HepG2 (cell line): ENCODE results near the gene KCNIP3. TPM values are rescaled to one million over a fixed set of nuclear protein-coding genes. Genes with fewer than 3 reads are reported as not detected.

Experiments
- DPF2 ChIP-seq: sonication (generic); formaldehyde crosslinking; IDR thresholded peaks from 2 replicates; pipeline ENCODE4 v1.4.0; 2020; ENCODE audit warnings: mild to moderate bottlenecking, low read depth, missing genetic modification reagents, borderline replicate concordance
- FLYWCH1 ChIP-seq: sonication (generic); formaldehyde crosslinking; IDR thresholded peaks from 2 replicates; pipeline ENCODE4 v1.8.1; 2023; ENCODE audit warnings: mild to moderate bottlenecking, missing genetic modification reagents
- FOXC1 ChIP-seq: sonication (generic); formaldehyde crosslinking; IDR thresholded peaks from 2 replicates; pipeline ENCODE4 v1.8.0; 2022; ENCODE audit warnings: mild to moderate bottlenecking, missing genetic modification reagents, borderline replicate concordance
- FOXP1 ChIP-seq, 2 experiments: fragments of 450-650 bp in 1 of 2; IDR thresholded peaks; 2 replicates each; pipeline ENCODE4 v1.6.1; 2017 to 2018; ENCODE audit warnings: antibody characterized with exemption in 1 of 2
- IRF2 ChIP-seq: IDR thresholded peaks from 2 replicates; pipeline ENCODE4 v1.6.1; 2018; ENCODE audit warnings: missing genetic modification reagents, missing compliant biosample characterization
- MEIS2 ChIP-seq: sonication (generic); formaldehyde crosslinking; IDR thresholded peaks from 2 replicates; pipeline ENCODE4 v1.9.0; 2021; ENCODE audit warnings: mild to moderate bottlenecking, missing genetic modification reagents
- MTA1 ChIP-seq: sonication (generic); formaldehyde crosslinking; IDR thresholded peaks from 2 replicates; pipeline ENCODE4 v1.4.0; 2020; ENCODE audit warnings: missing genetic modification reagents, mild to moderate bottlenecking, borderline replicate concordance
- MXI1 ChIP-seq: IDR thresholded peaks from 3 replicates; pipeline ENCODE4 v1.6.1; 2012; ENCODE audit warnings: low read depth, low read length, inconsistent platforms, borderline replicate concordance
- MYC ChIP-seq: sonication (generic); formaldehyde crosslinking; IDR thresholded peaks from 2 replicates; pipeline ENCODE4 v1.9.0; 2021; ENCODE audit warnings: missing genetic modification reagents, borderline replicate concordance
- NAIF1 ChIP-seq: sonication (generic); formaldehyde crosslinking; IDR thresholded peaks from 2 replicates; pipeline ENCODE4 v1.5.0; 2020; ENCODE audit warnings: mild to moderate bottlenecking, missing genetic modification reagents, borderline replicate concordance
- NCOA1 ChIP-seq: sonication (generic); formaldehyde crosslinking; IDR thresholded peaks from 2 replicates; pipeline ENCODE4 v1.9.0; 2021; ENCODE audit warnings: missing genetic modification reagents
- NFKB2 ChIP-seq: sonication (generic); formaldehyde crosslinking; IDR thresholded peaks from 2 replicates; pipeline ENCODE4 v1.4.0; 2020; ENCODE audit warnings: missing genetic modification reagents, borderline replicate concordance
- NR2F6 ChIP-seq, 2 experiments: IDR thresholded peaks; 2 replicates each; pipeline ENCODE4 v1.6.1; 2016; ENCODE audit warnings: antibody characterized with exemption in 1 of 2, mild to moderate bottlenecking in 1 of 2
- RXRA ChIP-seq: sonication (generic); formaldehyde crosslinking; IDR thresholded peaks from 2 replicates; pipeline ENCODE4 v1.5.1; 2020; ENCODE audit warnings: missing genetic modification reagents
- SAP130 ChIP-seq: IDR thresholded peaks from 2 replicates; pipeline ENCODE4 v1.6.1; 2016; ENCODE audit warnings: low read depth
- SKI ChIP-seq: fragments of 450-650 bp; IDR thresholded peaks from one replicate; pipeline ENCODE4 v1.6.1; 2018; ENCODE audit warnings: mild to moderate bottlenecking; ENCODE audit not compliant: partially characterized antibody
- ZNF281 ChIP-seq: sonication (generic); formaldehyde crosslinking; IDR thresholded peaks from 2 replicates; pipeline ENCODE4 v1.4.0; 2020; ENCODE audit warnings: missing genetic modification reagents, borderline replicate concordance
- ZNF337 ChIP-seq: sonication (generic); formaldehyde crosslinking; IDR thresholded peaks from 2 replicates; pipeline ENCODE4 v1.5.1; 2020; ENCODE audit warnings: missing genetic modification reagents, low read depth, mild to moderate bottlenecking, borderline replicate concordance
- ZNF546 ChIP-seq: sonication (generic); formaldehyde crosslinking; conservative IDR thresholded peaks from 2 replicates; pipeline ENCODE4 v1.8.1; 2023; ENCODE audit warnings: mild to moderate bottlenecking, missing genetic modification reagents
- ZNF563 ChIP-seq: sonication (generic); formaldehyde crosslinking; IDR thresholded peaks from 2 replicates; pipeline ENCODE4 v1.8.0; 2022; ENCODE audit warnings: mild to moderate bottlenecking, moderate library complexity, missing genetic modification reagents
- ZNF644 ChIP-seq: IDR thresholded peaks from 2 replicates; pipeline ENCODE4 v1.6.1; 2016; ENCODE audit warnings: low read depth
- polyA plus RNA-seq, 8 experiments: library from polyadenylated mRNA; depleted of rRNA in 3 of 8; stranded (reverse) in 7 of 8; unstranded in 1 of 8; fragments of >200 nt; fragmentation: Illumina TruSeq in 4 of 8; extraction: Trizol in 4 of 8; gene quantifications; 2 replicates each; pipeline versions ENCODE4 v1.2.1 to v1.2.3, GENCODE V29; 2011 to 2016; ENCODE audit warnings: low read depth in 4 of 8, missing spikeins in 1 of 8, mixed read lengths in 1 of 8; ENCODE audit not compliant: insufficient read depth in 1 of 8
- total RNA-seq, 5 experiments: library from RNA; depleted of rRNA; stranded (reverse); fragments of >200 nt; fragmentation: Illumina TruSeq; extraction: Trizol; gene quantifications; 2 replicates each; pipeline ENCODE4 v1.2.3, GENCODE V29; 2016; ENCODE audit warnings: low read depth in 1 of 5
- TF ChIP-seq, protein P1 (sequence below): sonication (generic); formaldehyde crosslinking; IDR thresholded peaks from 2 replicates; pipeline ENCODE4 v1.5.1; 2020; ENCODE audit warnings: missing genetic modification reagents, mild to moderate bottlenecking, borderline replicate concordance
- TF ChIP-seq, protein P2 (sequence below): sonication (generic); formaldehyde crosslinking; IDR thresholded peaks from 2 replicates; pipeline ENCODE4 v1.4.0; 2020; ENCODE audit warnings: missing genetic modification reagents, borderline replicate concordance

The KCNIP3 gene
- total and polyA plus RNA-seq, 2 of the 13 experiments (the other 11 are each of a cell fraction or from before 2014, with no cell fraction given) = not detected

- TF ChIP-seq FLYWCH1 = no peak
- no peak for TF ChIP-seq ZNF337 (CRISPR knock-in tag)
- TF ChIP-seq IRF2 = 0 out of 2 replicates have a peak, but pooled peaks have one; percentile 28
- TF ChIP-seq SAP130 (CRISPR knock-in tag) = 0 out of 2 replicates have a peak, but pooled peaks have one; percentile 17
- TF ChIP-seq, protein P1, sequence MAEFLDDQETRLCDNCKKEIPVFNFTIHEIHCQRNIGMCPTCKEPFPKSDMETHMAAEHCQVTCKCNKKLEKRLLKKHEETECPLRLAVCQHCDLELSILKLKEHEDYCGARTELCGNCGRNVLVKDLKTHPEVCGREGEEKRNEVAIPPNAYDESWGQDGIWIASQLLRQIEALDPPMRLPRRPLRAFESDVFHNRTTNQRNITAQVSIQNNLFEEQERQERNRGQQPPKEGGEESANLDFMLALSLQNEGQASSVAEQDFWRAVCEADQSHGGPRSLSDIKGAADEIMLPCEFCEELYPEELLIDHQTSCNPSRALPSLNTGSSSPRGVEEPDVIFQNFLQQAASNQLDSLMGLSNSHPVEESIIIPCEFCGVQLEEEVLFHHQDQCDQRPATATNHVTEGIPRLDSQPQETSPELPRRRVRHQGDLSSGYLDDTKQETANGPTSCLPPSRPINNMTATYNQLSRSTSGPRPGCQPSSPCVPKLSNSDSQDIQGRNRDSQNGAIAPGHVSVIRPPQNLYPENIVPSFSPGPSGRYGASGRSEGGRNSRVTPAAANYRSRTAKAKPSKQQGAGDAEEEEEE (CRISPR knock-in tag) = no peak
- no peak for TF ChIP-seq MEIS2 (CRISPR knock-in tag)
- TF ChIP-seq MTA1 (CRISPR knock-in tag) = peak; percentile 76; the same call in 1 of the 2 replicates
- 0 out of 2 replicates have a peak, but pooled peaks have one; percentile 41 for TF ChIP-seq NCOA1 (CRISPR knock-in tag)
- 0 out of 2 replicates have a peak, but pooled peaks have one; percentile 25 for TF ChIP-seq ZNF644 (CRISPR knock-in tag)
- TF ChIP-seq ZNF546 (CRISPR knock-in tag) = no peak
- TF ChIP-seq ZNF563 (CRISPR knock-in tag) = no peak
- TF ChIP-seq, protein P2, sequence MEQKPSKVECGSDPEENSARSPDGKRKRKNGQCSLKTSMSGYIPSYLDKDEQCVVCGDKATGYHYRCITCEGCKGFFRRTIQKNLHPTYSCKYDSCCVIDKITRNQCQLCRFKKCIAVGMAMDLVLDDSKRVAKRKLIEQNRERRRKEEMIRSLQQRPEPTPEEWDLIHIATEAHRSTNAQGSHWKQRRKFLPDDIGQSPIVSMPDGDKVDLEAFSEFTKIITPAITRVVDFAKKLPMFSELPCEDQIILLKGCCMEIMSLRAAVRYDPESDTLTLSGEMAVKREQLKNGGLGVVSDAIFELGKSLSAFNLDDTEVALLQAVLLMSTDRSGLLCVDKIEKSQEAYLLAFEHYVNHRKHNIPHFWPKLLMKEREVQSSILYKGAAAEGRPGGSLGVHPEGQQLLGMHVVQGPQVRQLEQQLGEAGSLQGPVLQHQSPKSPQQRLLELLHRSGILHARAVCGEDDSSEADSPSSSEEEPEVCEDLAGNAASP (CRISPR knock-in tag) = peak; percentile 76; the same call in 1 of the 2 replicates
- TF ChIP-seq RXRA (CRISPR knock-in tag) = peak; percentile 41; the same call in 1 of the 2 replicates
- TF ChIP-seq ZNF281 (CRISPR knock-in tag) = peak; percentile 17; the same call in 1 of the 2 replicates
- TF ChIP-seq MYC (CRISPR knock-in tag) = peak; percentile 36; the same call in 1 of the 2 replicates
- TF ChIP-seq DPF2 = no peak
- no peak for TF ChIP-seq NR2F6 (IDR thresholded peaks at IDR 0.05)
- peak; percentile 60 for TF ChIP-seq NR2F6 (CRISPR knock-in tag; IDR thresholded peaks at IDR 0.05)
- TF ChIP-seq SKI = peak; percentile 84
- 0 out of 2 replicates have a peak, but pooled peaks have one; percentile 54 for TF ChIP-seq FOXC1 (CRISPR knock-in tag)
- TF ChIP-seq NFKB2 (CRISPR knock-in tag) = 0 out of 2 replicates have a peak, but pooled peaks have one; percentile 12
- no peak for TF ChIP-seq FOXP1 (IDR thresholded peaks at IDR 0.05)
- no peak for TF ChIP-seq FOXP1 (CRISPR knock-in tag; IDR thresholded peaks at IDR 0.05)
- no peak for TF ChIP-seq MXI1
- TF ChIP-seq NAIF1 (CRISPR knock-in tag) = no peak
Observed at GRCh38 chr2:95385570-95385984, 88.4 kb downstream of the KCNIP3 start (continued).
